ENCODE results near the gene SERPINH1.

Gene SERPINH1

DNA sequence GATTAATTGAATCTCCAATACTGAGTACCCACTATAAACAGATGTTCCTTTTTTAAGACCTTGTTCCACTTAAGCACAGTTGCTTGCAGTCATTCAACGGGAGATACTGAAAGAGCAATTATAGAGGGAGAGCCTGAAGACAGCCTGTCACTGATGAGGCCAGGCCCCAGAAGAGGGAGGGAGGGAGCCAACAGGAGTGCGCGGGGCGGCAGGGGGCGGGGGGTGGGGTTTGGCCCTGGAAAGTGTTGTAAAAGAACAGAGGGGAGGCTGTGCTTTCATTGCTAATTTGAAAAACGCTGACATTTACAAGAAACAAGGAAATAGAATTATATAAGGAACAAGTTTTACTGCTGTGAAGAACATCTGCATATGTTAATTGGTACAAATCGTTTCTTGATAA is 53.7 kb downstream of the SERPINH1 start:
- no peak for DNase-seq
- Histone ChIP-seq H3K36me3 (ENCODE audit: control insufficient read depth, insufficient read depth, low read length) (no peaks in the 10 kb centered on the region), H3K56ac (ENCODE audit: low read length) (no peak overlapping the region), H3K9ac (ENCODE audit: low read length) (no peak overlapping the region), H4K5ac (ENCODE audit: low read length) (no peak overlapping the region), H3K4ac (ENCODE audit: low read depth, low read length) (no peak overlapping the region), H3K79me2 (ENCODE audit: control insufficient read depth, insufficient read depth, low read length) (no peaks in the 10 kb centered on the region), H2BK15ac (replicated peaks; ENCODE audit: low read depth) (no peak overlapping the region), H2BK5ac (ENCODE audit: low read length) (no peak overlapping the region), H3K18ac (ENCODE audit: low read length) (no peak overlapping the region), H3K4me2 (ENCODE audit: low read length) (no peak overlapping the region), H3K27ac (ENCODE audit: low read depth, low read length) (no peak overlapping the region), H3K23ac (ENCODE audit: low read length) (no peak overlapping the region), H3K4me3 (ENCODE audit: low read length) (no peak overlapping the region), H3K79me1 (ENCODE audit: low read length) (no peaks in the 10 kb centered on the region), H2BK120ac (ENCODE audit: low read depth, low read length) (no peak overlapping the region), H2AK5ac (ENCODE audit: low read length) (no peak overlapping the region), H4K8ac (ENCODE audit: low read depth, low read length) (no peak overlapping the region), H3K27me3 (ENCODE audit: insufficient read depth, low read length, poor library complexity) (no peaks in the 10 kb centered on the region), H3K4me1 (ENCODE audit: control insufficient read depth, low read depth, low read length) (no peaks in the 10 kb centered on the region)
- WGBS (ENCODE audit: extremely low coverage, insufficient coverage, low lambda C conversion rate), result no CpG with 5 or more reads among the region's 7 CpGs

GRCh38 chr11:75616281-75616680 is 54.2 kb downstream of the SERPINH1 start:
- H3K4me3 ChIP-seq (ENCODE audit: low read length), result no peak overlapping the region
- no peak overlapping the region for H3K18ac ChIP-seq (ENCODE audit: low read length)
- H3K4ac ChIP-seq (ENCODE audit: low read depth, low read length), result no peak overlapping the region
- no peak overlapping the region for H3K56ac ChIP-seq (ENCODE audit: low read length)
- no peak overlapping the region for H3K9ac ChIP-seq (ENCODE audit: low read length)
- H2BK15ac ChIP-seq (replicated peaks; ENCODE audit: low read depth), result no peak overlapping the region
- H2BK120ac ChIP-seq (ENCODE audit: low read depth, low read length), result no peak overlapping the region
- no peaks in the 10 kb centered on the region for H3K79me2 ChIP-seq (ENCODE audit: control insufficient read depth, insufficient read depth, low read length)
- no peak overlapping the region for H4K8ac ChIP-seq (ENCODE audit: low read depth, low read length)
- no peaks in the 10 kb centered on the region for H3K4me1 ChIP-seq (ENCODE audit: control insufficient read depth, low read depth, low read length)
- no peak overlapping the region for H2AK5ac ChIP-seq (ENCODE audit: low read length)
- no peak overlapping the region for H2BK5ac ChIP-seq (ENCODE audit: low read length)
- DNase-seq, result no peak
- no peak overlapping the region for H4K5ac ChIP-seq (ENCODE audit: low read length)
- no peaks in the 10 kb centered on the region for H3K79me1 ChIP-seq (ENCODE audit: low read length)
- no peaks in the 10 kb centered on the region for H3K27me3 ChIP-seq (ENCODE audit: insufficient read depth, low read length, poor library complexity)
- H3K36me3 ChIP-seq (ENCODE audit: control insufficient read depth, insufficient read depth, low read length), result no peaks in the 10 kb centered on the region
- WGBS (ENCODE audit: extremely low coverage, insufficient coverage, low lambda C conversion rate), result no CpG with 5 or more reads among the region's 5 CpGs
- no peak overlapping the region for H3K4me2 ChIP-seq (ENCODE audit: low read length)
- H3K27ac ChIP-seq (ENCODE audit: low read depth, low read length), result no peak overlapping the region
- no peak overlapping the region for H3K23ac ChIP-seq (ENCODE audit: low read length)
